ENCODE results near the gene ARHGAP10.

Gene ARHGAP10

DNA sequence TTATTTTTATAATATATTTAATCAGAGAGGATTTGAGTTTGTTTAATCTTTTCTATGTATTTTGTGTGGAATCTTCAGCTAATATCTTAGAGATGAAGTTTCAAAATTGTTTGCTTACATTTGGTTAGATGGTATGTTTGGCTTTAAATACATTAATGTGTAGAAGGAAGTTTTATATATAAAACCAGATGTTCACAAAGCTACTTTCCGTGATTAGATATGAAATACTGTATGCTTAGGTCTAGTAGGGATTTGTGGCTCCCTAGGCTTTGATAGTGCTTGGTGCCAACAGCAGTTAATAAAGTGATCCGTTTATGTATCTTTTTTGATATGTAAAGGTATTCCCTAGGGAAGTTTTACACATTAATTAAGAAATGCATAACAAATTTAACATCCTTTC is 223.0 kb downstream of the ARHGAP10 start:
- H3K4me1 ChIP-seq (ENCODE audit: control insufficient read depth in 2 of 2, insufficient read depth in 1 of 2, low read depth in 1 of 2, low read length in 2 of 2): no peaks in the 10 kb centered on the region
- no peak overlapping the region for H3K9ac ChIP-seq (ENCODE audit: low read depth, low read length, poor library complexity)
- H3K18ac ChIP-seq (ENCODE audit: low read length): no peak overlapping the region
- no peak overlapping the region for H3K23ac ChIP-seq (ENCODE audit: low read depth, low read length, poor library complexity)
- no peak overlapping the region for H2BK15ac ChIP-seq (ENCODE audit: low read length)
- H3K4ac ChIP-seq (ENCODE audit: low read length): no peak overlapping the region
- WGBS, 2 donors (ENCODE audit: extremely low coverage in 2 of 2, insufficient read length in 2 of 2, insufficient replicate concordance in 1 of 2): no CpG with 5 or more reads among the region's 2 CpGs
- H3K4me3 ChIP-seq (ENCODE audit: low read length in 2 of 2): no peak overlapping the region
- no peak overlapping the region for H2BK120ac ChIP-seq (ENCODE audit: low read depth, low read length)
- H2BK5ac ChIP-seq (ENCODE audit: low read length): no peak overlapping the region
- H2AFZ ChIP-seq (ENCODE audit: low read length): no peak overlapping the region
- DNase-seq (ENCODE audit: low spot score): no peak
- no peak overlapping the region for H4K8ac ChIP-seq (ENCODE audit: low read depth, low read length)
- no peaks in the 10 kb centered on the region for H3K36me3 ChIP-seq (replicated peaks in 1 of 2; ENCODE audit: control insufficient read depth in 2 of 2, insufficient read depth in 2 of 2, low read length in 2 of 2)
- no peak overlapping the region for H2AK5ac ChIP-seq (ENCODE audit: low read depth, low read length)
- H3K4me2 ChIP-seq (ENCODE audit: insufficient read depth, low read length, poor library complexity, severe bottlenecking): no peak overlapping the region
- no peak overlapping the region for H2BK12ac ChIP-seq (ENCODE audit: low read length)
- H3K27ac ChIP-seq (replicated peaks; ENCODE audit: low read length): no peak overlapping the region
- no peaks in the 10 kb centered on the region for H3K9me3 ChIP-seq (replicated peaks in 1 of 2; ENCODE audit: control insufficient read depth in 2 of 2, insufficient read depth in 1 of 2, low read depth in 1 of 2, low read length in 2 of 2)
- H3K79me1 ChIP-seq (ENCODE audit: low read depth, low read length): no peaks in the 10 kb centered on the region
- H3K14ac ChIP-seq (ENCODE audit: low read length): no peak overlapping the region
- no peak overlapping the region for H4K91ac ChIP-seq (ENCODE audit: low read depth, low read length, poor library complexity)
- no peaks in the 10 kb centered on the region for H3K27me3 ChIP-seq (ENCODE audit: control insufficient read depth in 3 of 3, insufficient read depth in 3 of 3, low read depth in 1 of 3, low read length in 3 of 3)

DNA sequence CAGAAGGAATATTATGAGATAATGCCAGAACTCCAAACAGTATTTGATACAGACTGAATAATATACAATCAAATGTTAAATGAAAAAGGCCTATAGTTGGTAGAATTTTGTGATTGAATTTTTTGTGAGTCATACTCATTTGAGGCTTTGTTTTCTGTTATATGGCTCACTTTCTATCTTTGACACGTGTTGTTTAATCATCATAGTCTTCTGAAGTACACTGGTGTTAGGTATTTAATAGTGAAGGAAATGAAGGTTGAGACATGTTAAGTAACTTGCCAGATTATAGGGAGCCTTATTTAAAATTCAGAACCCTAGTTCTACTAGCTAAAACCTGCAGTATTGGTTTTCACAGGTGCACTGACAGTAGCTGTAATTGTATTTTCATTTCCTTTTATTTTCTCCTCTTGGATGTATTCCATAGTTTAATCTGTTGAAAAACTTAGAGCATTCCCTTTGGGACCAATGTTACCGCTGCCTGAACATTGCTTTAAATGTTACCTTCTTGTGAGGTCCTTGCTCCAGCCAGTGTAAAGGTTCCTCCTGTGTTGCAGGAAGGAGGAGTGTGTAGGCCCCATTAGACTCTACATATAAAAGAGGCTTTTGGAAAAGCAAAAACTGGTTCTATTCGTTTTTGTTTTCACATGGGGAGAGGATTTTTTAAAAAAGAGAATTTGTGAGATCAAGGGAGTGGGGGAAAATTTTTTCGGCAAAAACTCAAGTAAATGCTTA is 224.1 kb downstream of the ARHGAP10 start:
- Histone ChIP-seq H3K27me3 (ENCODE audit: control insufficient read depth in 3 of 3, insufficient read depth in 3 of 3, low read depth in 1 of 3, low read length in 3 of 3) (no peaks in the 10 kb centered on the region), H3K79me1 (ENCODE audit: low read depth, low read length) (no peaks in the 10 kb centered on the region), H4K8ac (ENCODE audit: low read depth, low read length) (no peak overlapping the region), H3K4me3 (ENCODE audit: low read length in 2 of 2) (no peak overlapping the region), H3K18ac (ENCODE audit: low read length) (no peak overlapping the region), H3K27ac (replicated peaks; ENCODE audit: low read length) (no peak overlapping the region), H3K4me2 (ENCODE audit: insufficient read depth, low read length, poor library complexity, severe bottlenecking) (no peak overlapping the region), H4K91ac (ENCODE audit: low read depth, low read length, poor library complexity) (no peak overlapping the region), H2BK120ac (ENCODE audit: low read depth, low read length) (no peak overlapping the region), H2AFZ (ENCODE audit: low read length) (no peak overlapping the region), H2BK5ac (ENCODE audit: low read length) (no peak overlapping the region), H3K4me1 (ENCODE audit: control insufficient read depth in 2 of 2, insufficient read depth in 1 of 2, low read depth in 1 of 2, low read length in 2 of 2) (no peaks in the 10 kb centered on the region), H3K9ac (ENCODE audit: low read depth, low read length, poor library complexity) (no peak overlapping the region), H3K9me3 (replicated peaks in 1 of 2; ENCODE audit: control insufficient read depth in 2 of 2, insufficient read depth in 1 of 2, low read depth in 1 of 2, low read length in 2 of 2) (no peaks in the 10 kb centered on the region), H2BK12ac (ENCODE audit: low read length) (no peak overlapping the region), H3K4ac (ENCODE audit: low read length) (no peak overlapping the region), H3K23ac (ENCODE audit: low read depth, low read length, poor library complexity) (no peak overlapping the region), H2AK5ac (ENCODE audit: low read depth, low read length) (no peak overlapping the region), H3K36me3 (replicated peaks in 1 of 2; ENCODE audit: control insufficient read depth in 2 of 2, insufficient read depth in 2 of 2, low read length in 2 of 2) (no peaks in the 10 kb centered on the region), H3K14ac (ENCODE audit: low read length) (no peak overlapping the region), H2BK15ac (ENCODE audit: low read length) (no peak overlapping the region)
- DNase-seq (ENCODE audit: low spot score): no peak
- WGBS, 2 donors (ENCODE audit: extremely low coverage in 2 of 2, insufficient read length in 2 of 2, insufficient replicate concordance in 1 of 2): no CpG with 5 or more reads among the region's 4 CpGs

DNA sequence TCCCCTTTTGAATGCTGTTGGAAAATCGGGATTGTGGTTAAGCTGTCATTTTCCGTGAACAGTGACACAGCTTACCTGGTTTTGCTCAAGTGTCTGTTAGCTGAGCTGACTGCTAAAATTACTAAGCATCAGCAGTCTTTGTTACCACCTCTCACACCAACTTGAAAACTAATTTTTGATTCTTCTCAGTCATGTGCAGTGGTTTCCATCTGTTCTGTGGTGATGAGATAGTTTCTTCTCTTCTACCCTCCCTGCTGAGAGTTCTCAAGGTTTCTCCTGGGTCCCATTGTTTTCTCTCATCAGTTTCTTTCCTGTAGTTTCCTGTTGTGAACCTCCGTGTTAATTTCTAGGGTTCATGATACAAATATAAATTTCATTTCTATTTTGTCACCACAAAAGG is 225.6 kb downstream of the ARHGAP10 start:
- H3K4me2 ChIP-seq (ENCODE audit: insufficient read depth, low read length, poor library complexity, severe bottlenecking): no peak overlapping the region
- H3K9me3 ChIP-seq (replicated peaks in 1 of 2; ENCODE audit: control insufficient read depth in 2 of 2, insufficient read depth in 1 of 2, low read depth in 1 of 2, low read length in 2 of 2): no peaks in the 10 kb centered on the region
- no peaks in the 10 kb centered on the region for H3K27me3 ChIP-seq (ENCODE audit: control insufficient read depth in 3 of 3, insufficient read depth in 3 of 3, low read depth in 1 of 3, low read length in 3 of 3)
- no peak overlapping the region for H2BK5ac ChIP-seq (ENCODE audit: low read length)
- H2AFZ ChIP-seq (ENCODE audit: low read length): no peak overlapping the region
- no CpG with 5 or more reads among the region's 3 CpGs for WGBS, 2 donors (ENCODE audit: extremely low coverage in 2 of 2, insufficient read length in 2 of 2, insufficient replicate concordance in 1 of 2)
- peaks cover 0 to 4% of the 10 kb centered on the region in 2 donors for H3K4me1 ChIP-seq (ENCODE audit: control insufficient read depth in 2 of 2, insufficient read depth in 1 of 2, low read depth in 1 of 2, low read length in 2 of 2)
- no peak overlapping the region for H3K14ac ChIP-seq (ENCODE audit: low read length)
- no peak overlapping the region for H3K27ac ChIP-seq (replicated peaks; ENCODE audit: low read length)
- H2AK5ac ChIP-seq (ENCODE audit: low read depth, low read length): no peak overlapping the region
- H3K23ac ChIP-seq (ENCODE audit: low read depth, low read length, poor library complexity): no peak overlapping the region
- DNase-seq (ENCODE audit: low spot score): no peak
- H3K4me3 ChIP-seq (ENCODE audit: low read length in 2 of 2): no peak overlapping the region
- H2BK120ac ChIP-seq (ENCODE audit: low read depth, low read length): no peak overlapping the region
- H3K4ac ChIP-seq (ENCODE audit: low read length): no peak overlapping the region
- H3K79me1 ChIP-seq (ENCODE audit: low read depth, low read length): no peaks in the 10 kb centered on the region
- H2BK15ac ChIP-seq (ENCODE audit: low read length): no peak overlapping the region
- H3K18ac ChIP-seq (ENCODE audit: low read length): no peak overlapping the region
- no peak overlapping the region for H2BK12ac ChIP-seq (ENCODE audit: low read length)
- no peak overlapping the region for H3K9ac ChIP-seq (ENCODE audit: low read depth, low read length, poor library complexity)
- H4K8ac ChIP-seq (ENCODE audit: low read depth, low read length): no peak overlapping the region
- no peak overlapping the region for H4K91ac ChIP-seq (ENCODE audit: low read depth, low read length, poor library complexity)
- H3K36me3 ChIP-seq (replicated peaks in 1 of 2; ENCODE audit: control insufficient read depth in 2 of 2, insufficient read depth in 2 of 2, low read length in 2 of 2): no peaks in the 10 kb centered on the region

DNA sequence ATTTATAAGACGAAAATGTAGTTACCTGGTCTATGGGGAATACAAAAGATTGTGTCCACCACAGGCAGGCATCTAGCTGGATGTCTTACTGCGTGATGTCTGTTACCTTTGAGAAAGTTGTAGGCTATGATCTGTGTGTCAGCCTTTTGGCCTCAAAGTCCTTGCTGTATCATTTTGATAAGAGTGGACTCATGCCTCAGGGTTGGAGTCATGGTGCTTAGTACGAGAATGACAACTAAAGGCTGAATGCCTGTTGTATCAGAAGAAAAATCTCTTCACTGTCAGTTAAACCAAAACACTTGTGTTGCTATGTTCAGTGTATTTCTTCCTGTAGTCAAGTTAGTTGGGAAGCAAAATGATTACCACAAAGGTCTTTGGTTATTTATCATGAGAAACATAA is 226.2 kb downstream of the ARHGAP10 start:
- H3K9ac ChIP-seq (ENCODE audit: low read depth, low read length, poor library complexity): no peak overlapping the region
- no peak overlapping the region for H3K14ac ChIP-seq (ENCODE audit: low read length)
- H3K36me3 ChIP-seq (replicated peaks in 1 of 2; ENCODE audit: control insufficient read depth in 2 of 2, insufficient read depth in 2 of 2, low read length in 2 of 2): no peaks in the 10 kb centered on the region
- DNase-seq (ENCODE audit: low spot score): no peak
- no peak overlapping the region for H3K4me2 ChIP-seq (ENCODE audit: insufficient read depth, low read length, poor library complexity, severe bottlenecking)
- no peak overlapping the region for H4K8ac ChIP-seq (ENCODE audit: low read depth, low read length)
- H2BK12ac ChIP-seq (ENCODE audit: low read length): no peak overlapping the region
- H3K4me1 ChIP-seq (ENCODE audit: control insufficient read depth in 2 of 2, insufficient read depth in 1 of 2, low read depth in 1 of 2, low read length in 2 of 2): peaks cover 0 to 4% of the 10 kb centered on the region in 2 donors
- H2BK120ac ChIP-seq (ENCODE audit: low read depth, low read length): no peak overlapping the region
- no peak overlapping the region for H3K27ac ChIP-seq (replicated peaks; ENCODE audit: low read length)
- no peak overlapping the region for H3K23ac ChIP-seq (ENCODE audit: low read depth, low read length, poor library complexity)
- H3K18ac ChIP-seq (ENCODE audit: low read length): no peak overlapping the region
- WGBS, 2 donors (ENCODE audit: extremely low coverage in 2 of 2, insufficient read length in 2 of 2, insufficient replicate concordance in 1 of 2): no CpG with 5 or more reads among the region's 3 CpGs
- H3K27me3 ChIP-seq (ENCODE audit: control insufficient read depth in 3 of 3, insufficient read depth in 3 of 3, low read depth in 1 of 3, low read length in 3 of 3): no peaks in the 10 kb centered on the region
- H3K4ac ChIP-seq (ENCODE audit: low read length): no peak overlapping the region
- H4K91ac ChIP-seq (ENCODE audit: low read depth, low read length, poor library complexity): no peak overlapping the region
- no peak overlapping the region for H2AK5ac ChIP-seq (ENCODE audit: low read depth, low read length)
- no peak overlapping the region for H2AFZ ChIP-seq (ENCODE audit: low read length)
- H2BK15ac ChIP-seq (ENCODE audit: low read length): no peak overlapping the region
- no peaks in the 10 kb centered on the region for H3K79me1 ChIP-seq (ENCODE audit: low read depth, low read length)
- no peaks in the 10 kb centered on the region for H3K9me3 ChIP-seq (replicated peaks in 1 of 2; ENCODE audit: control insufficient read depth in 2 of 2, insufficient read depth in 1 of 2, low read depth in 1 of 2, low read length in 2 of 2)
- no peak overlapping the region for H3K4me3 ChIP-seq (ENCODE audit: low read length in 2 of 2)
- no peak overlapping the region for H2BK5ac ChIP-seq (ENCODE audit: low read length)
